Measurements from ENCODE around the gene RAB15.
"Not testable (repeated sequence)": the region's sequence is repeated elsewhere in the genome, so short reads cannot be mapped to it uniquely, and the experiment has no call there.

RAB15 gene

DNA sequence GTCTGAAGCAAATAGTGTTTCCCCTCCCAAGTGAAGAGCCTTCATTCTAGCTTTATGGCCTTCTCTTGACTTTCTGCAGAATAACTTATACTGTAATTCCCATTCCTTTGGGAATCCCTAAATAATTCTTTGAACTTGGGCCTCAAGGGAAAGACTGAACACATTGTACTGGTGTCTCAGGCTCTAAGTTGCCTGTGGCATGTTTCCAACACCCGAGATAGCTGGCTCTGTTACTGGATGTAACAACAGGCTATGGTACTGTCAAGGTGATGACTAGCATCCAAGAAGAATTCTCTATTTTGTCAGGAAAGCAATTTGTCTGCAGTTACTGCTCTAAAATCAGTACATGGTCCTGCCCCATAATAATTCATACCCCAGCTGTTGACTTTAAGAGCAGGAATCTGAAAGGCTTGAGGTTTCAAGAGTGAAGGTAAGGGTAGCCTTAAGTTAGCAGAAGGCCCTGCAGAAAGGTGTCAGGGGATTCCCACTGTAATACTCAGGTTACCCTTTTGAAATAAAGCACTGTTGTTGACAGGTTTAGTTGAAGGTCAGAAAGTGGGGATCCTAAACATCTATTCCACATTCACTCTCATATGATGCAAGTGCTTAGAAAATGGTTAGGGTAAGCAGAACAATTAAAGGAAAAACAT lies 34.8 kb downstream of the RAB15 start:
- DNase-seq = no peak

DNA sequence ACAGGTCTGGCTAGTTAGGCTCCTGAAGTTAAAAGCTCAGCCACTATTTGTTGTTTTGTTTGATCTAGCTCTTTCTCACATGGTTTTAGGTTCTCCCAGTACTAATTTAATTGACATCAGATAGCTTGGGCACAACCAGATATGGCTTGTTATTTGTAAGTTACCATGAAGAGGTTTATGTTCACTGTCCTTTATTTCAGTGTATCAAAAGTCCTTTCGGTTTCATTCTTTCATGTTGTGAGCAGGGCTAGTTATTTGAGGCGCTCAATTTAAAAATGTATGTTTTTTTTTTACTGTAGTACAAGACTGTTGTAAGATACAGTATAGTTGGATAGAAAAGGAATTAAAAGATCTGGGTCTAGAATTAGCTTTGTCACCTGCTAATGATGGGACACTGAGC lies 36.6 kb downstream of the RAB15 start:
- DNase-seq = no peak

DNA sequence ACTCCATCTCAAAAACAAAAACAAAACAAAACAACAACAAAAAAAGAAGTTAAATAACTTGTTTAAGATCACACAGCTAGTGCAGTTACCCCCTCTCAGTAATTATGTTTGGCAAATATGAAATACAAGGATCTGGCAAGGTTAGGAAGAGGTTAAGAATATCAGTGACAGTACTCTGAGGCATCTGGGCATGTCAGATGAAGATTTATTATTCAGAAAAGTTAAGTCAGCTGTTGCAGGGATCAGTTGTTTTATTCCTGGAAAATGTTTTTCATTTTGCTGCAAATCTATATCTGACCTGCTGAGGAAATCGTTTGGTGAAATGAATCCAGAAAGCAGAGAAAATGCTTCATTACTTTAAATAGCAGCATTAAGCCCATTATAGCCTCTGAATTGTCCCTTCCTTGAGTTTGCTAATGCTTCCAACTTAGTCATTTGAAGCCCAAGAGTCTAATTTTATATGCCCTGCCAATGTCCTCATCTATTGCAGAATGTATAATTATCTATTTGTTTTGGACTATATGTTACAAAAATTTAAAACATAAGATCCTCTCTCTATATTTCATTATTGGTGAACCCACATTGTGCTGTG lies 37.7 kb downstream of the RAB15 start:
- DNase-seq = no peak

DNA sequence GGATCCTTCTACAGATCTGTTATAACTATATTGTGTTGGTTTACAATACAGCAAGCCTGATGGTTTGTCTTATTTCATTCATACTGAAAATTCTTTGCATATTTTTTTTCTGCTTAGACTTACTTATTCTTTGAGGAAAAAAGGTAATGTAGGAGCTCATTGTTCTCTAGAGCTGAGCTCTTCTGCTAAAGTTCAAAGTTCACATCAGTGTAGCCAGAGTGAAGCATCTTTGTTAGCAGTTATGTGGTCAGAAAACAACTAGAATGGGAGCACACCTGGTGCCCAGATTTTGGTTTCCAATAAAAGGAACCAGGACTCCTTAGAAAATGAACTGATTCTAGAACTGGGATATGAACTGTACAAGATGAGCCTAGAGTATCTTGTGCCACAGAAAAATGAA lies 39.9 kb downstream of the RAB15 start:
- no peak for DNase-seq

DNA sequence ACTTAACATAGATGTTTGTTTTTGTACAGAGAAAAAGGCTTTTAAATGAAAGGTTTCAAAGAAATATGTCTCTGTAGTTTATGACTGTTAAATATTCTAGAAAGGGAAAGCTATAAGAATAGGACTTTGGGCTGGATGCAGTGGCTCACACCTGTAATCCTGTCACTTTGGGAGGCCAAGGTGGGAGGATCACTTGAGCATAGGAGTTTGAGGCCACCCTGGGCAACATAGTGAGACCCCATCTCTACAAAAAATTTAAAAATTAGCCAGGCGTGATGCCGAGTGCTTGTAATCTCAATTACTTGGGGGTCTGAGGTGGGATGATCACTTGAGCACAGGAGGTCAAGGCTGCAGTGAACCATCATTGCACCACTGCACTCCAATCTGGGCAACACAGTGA lies 41.0 kb downstream of the RAB15 start:
- DNase-seq = no peak

DNA sequence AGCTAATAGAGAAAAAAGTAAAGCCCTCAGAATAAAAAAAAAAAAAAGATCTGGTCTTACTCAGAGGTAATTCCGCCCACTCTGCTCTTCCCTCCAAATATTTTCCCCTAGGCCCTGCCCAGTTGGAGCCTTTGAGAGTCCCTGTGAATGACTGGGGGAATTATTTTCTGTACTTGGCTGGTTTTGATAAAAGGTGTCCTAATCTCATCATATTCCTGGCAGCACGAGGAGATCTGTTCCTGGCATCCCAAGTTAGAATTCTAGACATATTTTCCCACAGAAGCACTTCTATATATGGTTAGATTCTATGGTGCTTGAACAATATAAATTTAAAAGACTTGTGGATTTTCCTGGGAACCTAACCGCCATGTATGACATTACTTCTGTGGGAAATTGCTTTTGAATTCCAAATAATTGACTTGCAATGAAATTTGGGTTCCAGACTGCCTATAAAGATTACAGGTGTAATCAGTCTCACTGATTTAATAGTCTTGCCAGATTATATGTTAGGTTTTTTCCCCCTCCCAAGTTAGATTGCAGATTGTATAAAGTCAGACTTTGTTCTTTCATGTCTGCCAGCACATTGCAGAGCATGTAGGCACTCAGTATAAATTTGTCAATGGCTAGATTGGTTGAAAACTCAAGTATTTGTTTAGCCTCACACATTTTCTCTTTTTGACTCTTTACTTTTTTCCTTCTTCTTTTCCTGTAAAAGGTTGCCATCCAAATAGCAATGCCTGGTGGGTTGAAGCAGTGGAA lies 41.9 kb downstream of the RAB15 start:
- DNase-seq = no peak

DNA sequence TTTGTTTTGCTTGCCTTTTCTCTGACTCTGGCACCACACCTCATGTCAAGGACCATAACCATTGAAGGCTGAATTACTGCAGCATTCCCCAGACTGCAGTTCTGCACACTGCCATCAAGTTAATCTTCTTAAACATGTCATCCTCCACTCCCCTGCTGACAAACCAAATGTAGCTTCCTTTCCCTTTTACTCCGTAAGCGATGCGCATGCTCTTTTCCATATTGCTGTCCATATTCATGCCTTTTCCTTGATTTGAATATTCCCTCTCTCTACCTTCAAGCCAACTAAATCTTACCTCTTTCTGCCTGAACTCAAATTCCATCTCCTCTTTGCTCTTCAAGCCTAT lies 43.1 kb downstream of the RAB15 start:
- no peak for DNase-seq

DNA sequence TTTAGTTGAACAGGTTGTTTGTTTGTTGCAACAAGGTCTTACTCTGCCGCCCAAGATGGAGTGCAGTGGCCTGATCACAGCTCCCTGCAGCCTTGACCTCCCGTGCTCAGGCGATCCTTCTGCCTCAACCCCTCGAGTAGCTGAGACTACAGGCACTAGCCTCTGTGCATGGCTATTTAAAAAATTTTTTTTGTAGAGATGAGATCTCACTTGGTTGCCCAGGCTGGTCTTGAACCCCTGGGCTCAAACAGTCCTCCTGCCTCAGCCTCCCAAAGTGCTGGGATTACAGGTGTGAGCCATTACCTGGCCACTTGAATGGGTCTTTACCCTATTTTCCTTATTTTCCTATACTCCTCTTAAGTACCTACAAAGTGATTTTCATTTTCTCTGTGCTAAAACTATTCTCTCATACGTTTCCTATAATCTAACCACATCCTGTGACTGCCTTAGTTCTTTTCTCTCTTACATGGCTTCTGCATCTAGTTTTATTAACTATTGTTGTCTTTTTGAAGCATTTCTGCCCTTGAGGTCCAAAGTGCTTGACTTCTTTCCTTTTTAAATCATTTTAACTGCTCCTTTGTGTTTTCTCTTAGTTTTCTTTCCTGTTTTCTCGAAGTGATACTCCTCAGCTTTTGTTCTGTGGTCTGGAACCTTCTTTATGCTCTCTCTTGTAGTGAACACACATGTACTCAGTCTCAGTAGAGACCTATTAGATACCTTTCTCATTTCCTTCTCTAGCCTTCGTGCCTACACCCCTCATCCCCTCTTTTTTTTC lies 43.7 kb downstream of the RAB15 start:
- DNase-seq = no peak

DNA sequence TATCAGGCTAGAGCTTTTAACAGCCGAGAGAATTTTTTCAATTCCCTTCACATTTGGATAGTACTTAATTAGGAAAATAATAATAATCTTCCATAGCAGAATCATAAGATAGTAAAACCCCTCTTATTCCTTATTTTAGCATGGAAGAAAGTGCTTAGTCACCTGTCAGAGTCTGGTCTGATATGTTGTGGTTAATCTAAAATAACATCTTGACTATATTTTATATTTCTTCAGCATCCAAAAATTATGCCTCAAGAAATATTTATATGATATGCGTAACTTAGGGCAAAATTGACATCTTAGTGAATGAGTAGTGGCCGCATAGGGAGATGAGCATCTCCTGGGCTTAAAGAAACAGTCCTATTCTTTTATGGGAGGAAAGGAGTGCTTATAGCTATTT lies 45.1 kb downstream of the RAB15 start:
- DNase-seq = no peak

DNA sequence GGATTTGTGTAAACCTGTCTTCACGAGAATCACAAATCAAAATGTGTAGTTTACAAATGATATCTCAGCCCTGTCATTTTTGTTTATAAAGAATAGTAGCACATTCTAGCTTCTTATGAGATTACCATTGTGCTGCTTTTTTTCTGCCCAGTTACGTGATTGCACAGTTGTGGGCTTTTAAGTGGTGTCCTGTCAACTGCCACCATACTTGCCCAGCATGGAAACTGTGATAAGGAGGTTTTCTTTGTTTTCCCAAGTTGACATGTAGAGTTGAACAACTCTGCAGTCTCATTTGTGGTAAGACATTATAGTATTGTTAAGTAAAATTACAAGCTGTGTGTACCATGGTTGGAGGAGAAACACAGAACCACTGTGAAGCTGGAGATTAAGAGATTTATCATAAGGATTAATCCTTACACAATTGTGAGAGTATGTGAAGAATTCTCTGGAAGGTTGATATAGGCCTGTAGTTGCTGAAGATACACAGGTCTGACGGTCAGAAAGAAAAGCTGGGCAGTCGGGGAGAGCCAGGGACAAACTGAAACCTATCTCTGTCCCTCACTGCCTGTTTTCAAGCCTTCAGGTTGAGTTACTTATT lies 45.6 kb downstream of the RAB15 start:
- no peak for DNase-seq

DNA sequence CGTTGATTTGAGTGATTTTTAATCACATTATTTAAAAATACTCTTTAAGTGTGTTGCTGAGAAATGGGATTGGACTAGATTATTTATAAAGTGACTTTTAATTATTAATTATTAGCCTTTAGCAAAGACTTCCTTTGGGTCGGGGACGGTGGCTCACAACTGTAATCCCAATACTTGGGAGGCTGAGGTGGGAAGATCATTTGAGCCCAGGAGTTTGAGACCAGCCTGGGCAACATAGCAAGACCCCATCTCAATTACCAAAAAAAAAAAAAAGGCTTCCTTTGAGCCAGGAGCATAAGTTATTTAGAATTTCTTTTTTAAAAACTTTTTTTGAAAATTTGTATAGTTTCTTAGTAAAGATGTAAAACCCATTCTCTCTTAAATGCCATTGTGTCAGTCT lies 49.1 kb downstream of the RAB15 start:
- no peak for DNase-seq

DNA sequence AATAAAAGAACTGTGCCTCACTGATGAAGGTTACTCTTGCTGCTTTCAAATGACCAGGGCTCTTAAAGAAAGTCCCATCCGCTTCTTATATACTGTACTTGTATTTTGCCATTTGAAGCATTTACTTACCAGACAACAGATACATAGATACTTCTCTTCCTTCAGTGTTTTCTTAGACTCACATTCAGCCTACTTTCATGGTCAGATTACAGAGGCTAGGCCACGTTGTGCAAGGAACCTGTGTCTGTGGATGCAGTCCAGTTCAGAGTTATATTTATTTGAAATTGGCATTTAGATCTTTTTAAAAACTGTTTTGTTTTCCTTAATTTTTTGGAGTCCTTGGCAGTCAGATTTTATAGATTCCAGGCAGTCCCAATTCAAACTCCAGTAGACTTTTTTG lies 51.7 kb downstream of the RAB15 start:
- no peak for DNase-seq

DNA sequence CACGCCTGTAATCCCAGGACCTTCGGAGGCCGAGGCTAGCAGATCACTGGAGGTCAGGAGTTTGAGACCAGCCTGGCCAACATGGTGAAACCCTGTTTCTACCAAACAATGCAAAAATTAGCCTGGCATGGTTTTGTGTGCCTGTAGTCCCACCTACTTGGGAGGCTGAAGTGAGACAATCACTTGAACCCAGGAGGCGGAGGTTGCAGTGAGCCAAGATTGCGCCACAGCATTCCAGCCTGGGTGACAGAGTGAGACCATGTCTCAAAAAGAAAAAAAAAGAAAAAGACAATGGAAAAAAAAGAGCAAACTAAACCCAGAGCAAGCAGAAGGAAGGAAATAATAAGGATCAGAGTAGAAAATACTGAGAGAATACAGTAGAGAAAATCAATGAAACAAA lies 52.5 kb downstream of the RAB15 start:
- DNase-seq = no peak

DNA sequence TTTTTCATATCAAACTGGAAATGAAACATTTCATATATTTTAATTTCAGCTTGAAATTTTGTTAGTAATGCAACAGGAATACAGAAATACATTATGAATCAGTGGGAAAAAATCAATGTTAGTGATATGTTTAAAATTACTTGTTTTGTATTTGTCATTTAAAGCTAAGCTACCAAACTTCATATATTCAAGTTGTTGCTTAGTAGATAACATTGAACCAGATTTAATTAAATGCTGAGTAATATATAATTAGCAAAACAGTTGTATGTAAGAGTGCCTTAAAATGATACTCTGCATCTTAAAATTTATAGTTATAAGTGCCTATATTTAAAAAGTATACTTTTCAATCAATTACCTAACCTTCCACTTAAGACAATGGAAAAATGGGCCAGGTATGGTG lies 52.9 kb downstream of the RAB15 start:
- no peak for DNase-seq

DNA sequence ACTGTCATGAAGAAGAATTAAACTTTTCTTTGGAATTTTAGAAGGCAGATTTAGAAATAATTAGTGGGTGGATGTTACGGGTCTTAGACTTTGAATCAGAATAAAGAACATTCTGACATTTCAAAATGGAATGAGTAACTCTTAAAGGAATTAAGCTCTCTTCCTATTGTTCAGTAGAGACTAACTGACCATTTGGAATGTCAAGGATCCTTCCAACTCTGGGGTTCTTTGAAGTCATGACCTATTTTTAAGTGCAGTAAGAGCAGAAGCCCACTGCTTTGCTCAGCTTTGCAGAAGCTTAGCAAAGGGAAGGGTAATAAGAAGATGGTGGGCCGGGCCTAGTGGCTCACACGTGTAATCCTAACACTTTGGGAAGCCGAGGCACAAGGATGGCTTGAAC lies 53.9 kb downstream of the RAB15 start:
- no peak for DNase-seq

DNA sequence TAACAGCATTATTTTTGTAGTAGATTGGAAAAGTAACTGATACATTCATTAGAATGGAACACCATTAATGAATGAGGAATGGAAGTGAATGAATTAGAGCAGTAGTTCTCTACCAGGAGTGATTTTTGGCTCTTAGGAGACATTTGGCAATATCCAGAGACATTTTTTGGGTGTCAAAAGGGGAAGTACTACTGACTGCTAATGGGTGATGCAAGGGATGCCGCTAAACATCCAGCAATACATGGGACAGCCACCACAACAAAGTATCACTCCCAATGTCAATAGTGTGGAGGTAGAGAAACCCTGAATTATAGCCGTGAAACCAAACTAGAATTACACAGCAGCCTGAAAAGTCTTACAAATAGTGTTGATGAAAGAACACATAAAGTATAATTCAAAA lies 56.3 kb downstream of the RAB15 start:
- DNase-seq = no peak

DNA sequence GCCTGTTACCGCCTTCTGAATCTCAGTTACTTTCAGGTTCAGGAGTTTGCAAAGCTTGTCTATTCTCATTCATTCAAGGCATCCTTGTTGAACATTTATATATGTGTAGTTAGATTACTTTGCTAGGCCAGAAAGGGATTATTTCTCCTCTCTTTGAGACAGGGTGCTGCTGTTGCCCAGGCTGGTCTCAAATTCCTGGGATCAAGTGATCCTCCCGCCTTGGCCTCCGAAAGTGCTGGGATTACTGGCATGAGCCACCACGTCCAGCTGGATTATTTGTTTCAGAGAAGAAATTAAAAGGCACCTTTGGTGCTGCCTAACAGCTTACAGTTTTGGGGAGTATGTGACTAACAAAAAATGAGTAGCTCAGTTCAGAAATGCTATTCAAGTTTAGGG lies 57.1 kb downstream of the RAB15 start:
- no peak for DNase-seq

DNA sequence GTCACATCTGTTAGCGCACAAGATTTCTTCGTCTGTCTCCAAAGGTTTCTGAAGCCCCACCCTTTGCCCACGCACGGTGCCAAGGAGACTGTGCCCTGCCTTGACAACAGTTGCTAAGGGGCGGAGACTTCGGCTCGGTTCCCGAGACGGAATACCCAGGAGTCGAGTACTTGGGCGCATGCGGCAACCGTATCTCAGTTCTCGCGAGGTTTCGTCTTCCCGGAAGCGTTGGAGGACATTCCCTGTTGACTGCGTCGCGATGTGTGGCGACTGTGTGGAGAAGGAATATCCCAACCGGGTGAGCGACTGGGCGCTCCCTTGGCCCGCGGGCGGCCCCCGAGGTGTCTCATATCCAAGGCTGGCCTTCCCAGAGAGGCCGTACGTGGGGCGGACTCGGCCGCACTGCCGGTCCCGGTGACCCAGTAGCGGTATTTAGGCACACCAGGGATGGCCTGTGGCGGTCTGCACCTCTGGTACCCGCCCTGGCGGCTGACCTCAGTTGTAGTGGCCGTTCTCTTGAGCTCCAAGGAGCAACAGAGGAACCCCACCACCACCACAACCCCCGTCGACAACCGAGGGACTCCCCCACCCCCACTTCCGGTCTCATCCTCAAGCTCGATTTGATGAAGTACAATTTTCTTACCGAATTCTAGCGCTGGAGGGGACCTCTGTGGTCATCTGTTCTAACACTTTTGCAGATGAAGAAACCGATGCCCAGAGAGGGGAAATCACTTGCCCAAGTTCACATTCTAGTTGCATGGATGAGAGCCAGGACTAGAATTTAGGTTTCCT lies 57.7 kb downstream of the RAB15 start, which contains the start of gene CHURC1:
TSS of gene CHURC1 (plus strand) at position 219 of the 792 bp plus-strand sequence. CDS start at position 260, 41 bp downstream.
- DNase-seq = peak; percentile 81 to 92 (median 88)

DNA sequence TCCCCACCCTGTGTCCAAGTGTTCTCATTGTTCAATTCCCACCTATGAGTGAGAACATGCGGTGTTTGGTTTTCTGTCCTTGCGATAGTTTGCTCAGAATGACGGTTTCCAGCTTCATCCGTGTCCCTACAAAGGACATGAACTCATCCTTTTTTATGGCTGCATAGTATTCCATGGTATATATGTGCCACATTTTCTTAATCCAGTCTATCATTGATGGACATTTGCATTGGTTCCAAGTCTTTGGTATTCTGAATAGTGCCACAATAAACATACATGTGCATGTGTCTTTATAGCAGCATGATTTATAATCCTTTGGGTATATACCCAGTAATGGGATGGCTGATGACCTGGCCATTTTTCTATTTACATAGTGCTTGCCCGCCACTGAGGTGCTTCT lies 58.7 kb downstream of the RAB15 start:
- DNase-seq = not testable (repeated sequence)

DNA sequence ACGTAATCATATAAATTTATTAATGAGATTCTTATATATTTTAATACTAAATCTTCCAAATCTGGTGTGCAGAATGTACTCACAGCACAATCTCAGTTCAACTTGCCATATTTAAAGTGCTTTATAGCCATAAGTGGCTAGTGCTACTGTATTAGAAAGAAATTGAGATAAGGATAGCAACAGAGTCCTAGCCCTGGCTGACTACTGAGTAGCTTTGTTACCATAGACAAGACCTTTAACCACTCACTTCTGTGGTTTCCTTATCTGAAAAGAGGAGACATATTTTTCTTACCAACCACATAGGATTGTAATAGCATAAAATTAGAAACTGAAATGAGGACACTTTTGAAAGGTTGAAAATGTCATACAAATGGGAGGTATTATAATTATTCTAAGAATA lies 59.9 kb downstream of the RAB15 start:
- DNase-seq = no peak

DNA sequence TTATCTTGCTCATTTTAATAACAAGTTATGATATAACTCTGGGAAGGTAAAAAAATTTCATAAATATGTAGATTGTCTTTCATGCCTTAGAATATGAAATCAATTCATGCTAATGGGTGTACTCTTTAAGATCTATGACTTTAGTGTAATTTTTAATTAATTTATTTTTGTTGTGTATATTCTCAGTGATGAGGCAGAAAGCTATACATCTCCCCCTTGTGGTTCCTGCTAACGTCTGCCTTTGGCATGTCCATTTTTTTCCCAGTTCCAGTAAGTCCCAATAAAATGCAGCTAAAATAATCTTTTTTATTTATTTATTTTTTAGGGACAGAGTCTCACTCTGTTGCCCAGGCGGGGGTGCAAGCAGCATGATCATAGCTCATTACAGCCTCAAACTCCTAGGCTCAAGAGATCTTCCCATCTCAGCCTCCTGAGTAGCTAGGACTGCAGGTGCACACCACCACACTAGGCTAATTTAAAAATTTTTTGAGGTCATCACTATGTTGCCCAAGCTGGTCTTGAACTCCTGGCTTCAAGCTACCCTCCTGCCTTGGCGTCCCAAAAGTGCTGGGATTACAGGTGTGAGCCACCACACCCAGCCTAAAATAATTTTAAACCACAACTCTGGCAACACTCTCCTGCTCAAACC lies 61.2 kb downstream of the RAB15 start:
- no peak for DNase-seq

DNA sequence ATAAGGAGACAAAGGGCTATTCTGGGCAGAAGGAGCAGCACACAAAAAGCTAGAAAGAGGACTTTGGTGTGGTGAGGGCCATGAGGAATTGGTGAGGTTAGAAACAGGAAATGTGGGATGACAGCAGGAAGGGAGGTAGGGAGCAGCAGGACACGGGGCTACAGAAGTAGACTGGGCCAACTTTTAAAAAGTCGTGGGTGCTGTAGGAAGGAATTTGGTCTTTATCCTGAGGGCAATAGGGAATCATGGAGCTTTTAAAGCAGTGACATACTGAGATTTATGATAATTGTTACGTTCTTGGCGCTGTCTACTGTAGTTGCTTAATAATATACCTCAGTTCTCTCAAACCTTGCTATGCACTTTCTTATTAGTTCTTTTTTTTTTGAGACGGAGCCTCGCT lies 66.1 kb downstream of the RAB15 start:
- no peak for DNase-seq

All from activated naive CD4-positive, alpha-beta T cell (primary cell).